SK-N-MC (cell line): ENCODE measurements around the gene KLHL33.

Source experiments
- EZH2 ChIP-seq: fragments of 200-600 bp; sonication (generic); IDR thresholded peaks from one replicate; pipeline ENCODE4 v1.6.1; 2017; ENCODE audit warnings: antibody characterized with exemption
- FOXP2 ChIP-seq: optimal IDR thresholded peaks from 2 replicates; pipeline ENCODE3; 2011; ENCODE audit warnings: mild to moderate bottlenecking, moderate library complexity; ENCODE audit not compliant: insufficient read depth; ENCODE audit errors: extremely low read length, control extremely low read depth
- POLR2AphosphoS5 ChIP-seq: IDR thresholded peaks from 2 replicates; pipeline ENCODE4 v1.6.1; 2012; ENCODE audit warnings: mild to moderate bottlenecking, low read depth, low read length, borderline replicate concordance

DNA sequence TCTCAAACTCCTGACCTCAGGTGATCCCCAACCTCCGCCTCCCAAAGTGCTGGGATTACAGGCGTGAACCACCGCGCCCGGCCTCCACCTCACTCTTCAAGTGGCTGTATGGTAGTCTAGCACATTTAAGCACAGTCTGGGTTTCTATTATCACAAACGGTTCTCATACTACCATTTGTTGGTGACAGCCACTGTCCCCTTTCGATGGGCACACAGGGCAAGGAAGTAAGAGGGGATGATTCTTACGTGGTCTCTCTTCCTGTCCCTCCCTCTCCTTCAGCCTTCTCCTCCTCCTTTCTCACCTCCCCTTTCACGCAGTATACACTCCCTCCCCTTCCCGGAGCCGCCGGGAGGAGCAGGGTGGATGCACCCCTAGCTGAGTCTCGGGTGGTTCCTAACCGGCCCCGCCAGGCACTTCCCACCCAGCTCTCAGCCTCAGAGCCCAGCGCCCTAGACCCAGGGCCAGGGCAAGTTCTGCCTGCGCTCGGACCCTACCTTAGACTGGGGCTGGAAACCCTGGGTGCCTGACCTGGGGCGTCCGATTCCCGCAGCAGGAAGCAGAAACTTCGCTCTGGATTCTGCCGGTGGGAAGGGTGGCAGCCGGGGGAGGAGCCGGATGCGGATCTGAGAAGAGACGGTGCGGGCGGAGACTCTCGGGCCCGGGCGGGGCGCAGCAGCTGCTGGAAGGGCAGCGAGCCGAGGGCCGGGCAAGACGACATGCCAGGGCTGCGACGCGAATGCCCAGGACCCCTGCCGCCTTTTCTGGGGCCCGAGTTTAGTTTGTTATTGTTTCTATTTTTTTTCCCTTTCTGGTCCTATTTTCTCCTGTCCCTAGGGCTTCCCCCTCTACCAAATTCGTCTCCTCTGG lies 22.9 kb downstream of the KLHL33 start, which contains the start of gene TEP1:
- TF ChIP-seq EZH2 (no peak), FOXP2 (no peak), POLR2AphosphoS5 (peak; percentile 86)
